C4-2B (cell line): Measurements from ENCODE around the gene LPP.

Experiments
- H3K27ac ChIP-seq: fragments of 450-650 bp; 2 replicates; pipeline ENCODE4 v1.5.1; 2017
- CTCF ChIP-seq: fragments of 450-650 bp; conservative IDR thresholded peaks from 2 replicates; pipeline ENCODE4 v1.5.1; 2017; ENCODE audit warnings: mild to moderate bottlenecking
- ZFX ChIP-seq: fragments of 450-650 bp; IDR thresholded peaks from 2 replicates; pipeline ENCODE4 v1.6.1; 2017

LPP gene

DNA sequence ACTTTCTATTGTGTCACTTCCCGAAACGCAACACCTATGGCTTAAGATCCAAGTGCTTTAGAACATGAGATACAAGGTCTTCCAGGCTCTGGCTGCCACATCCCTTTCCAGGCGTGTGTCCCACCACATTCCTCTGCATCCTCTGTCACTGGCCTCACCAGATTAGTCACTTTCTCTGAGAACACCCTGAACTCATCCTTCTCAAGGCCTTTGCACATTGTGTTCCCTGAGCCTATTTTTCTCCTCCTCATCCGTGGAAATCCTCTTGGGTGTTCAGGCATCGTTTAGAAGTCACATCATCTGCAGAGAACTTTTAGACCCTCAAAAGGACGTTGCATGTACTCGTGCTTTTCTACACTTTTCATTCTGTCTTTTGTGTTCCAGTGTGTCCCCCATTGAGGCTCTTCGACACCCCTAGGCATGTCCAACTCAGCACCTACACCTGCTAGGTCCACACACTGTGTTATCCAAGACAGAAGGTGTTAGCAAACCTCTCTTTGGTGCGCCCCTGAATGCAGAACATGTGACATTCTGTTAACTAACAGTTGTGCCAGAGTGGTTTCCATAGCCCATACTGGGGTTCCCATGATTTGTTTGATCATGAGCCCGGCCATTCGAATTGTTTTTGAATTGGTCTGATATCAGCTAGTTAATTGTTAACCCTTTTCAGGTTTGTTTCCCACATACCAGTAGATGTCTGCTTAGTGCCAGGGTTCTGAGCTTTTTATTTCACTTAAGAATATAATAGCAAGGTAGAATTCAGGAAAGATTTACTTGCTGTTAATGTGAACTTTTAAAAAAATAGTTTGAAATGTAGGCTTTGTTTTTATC, 67.2 kb downstream of the LPP start:
- H3K27ac ChIP-seq: no peak overlapping the region; the same call in 1 of the 2 replicates

DNA sequence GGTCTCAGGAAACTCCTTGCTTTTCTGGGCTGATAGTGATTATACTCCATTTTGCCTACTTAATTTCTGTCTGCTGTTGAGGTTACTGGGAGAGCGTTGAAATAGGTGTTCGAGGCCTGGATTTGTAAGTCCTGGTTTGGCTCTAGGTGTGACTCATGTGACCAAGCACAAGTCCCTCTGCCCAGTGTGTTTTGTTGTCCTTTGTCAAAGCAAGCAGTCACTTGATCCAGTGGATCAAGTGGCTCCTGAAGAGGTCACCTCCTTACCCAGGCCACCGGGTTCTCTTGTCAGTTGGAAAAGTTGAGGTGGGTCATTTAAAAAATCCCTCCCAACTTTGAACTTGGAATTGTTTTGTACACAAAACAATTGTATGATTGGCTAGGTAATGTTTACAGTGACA, 70.0 kb downstream of the LPP start:
- TF ChIP-seq CTCF (no peak), ZFX (no peak)
- H3K27ac ChIP-seq: no peak overlapping the region; the same call in 1 of the 2 replicates

More for the DNA sequence above, 67.2 kb downstream of the LPP start:
- TF ChIP-seq CTCF (no peak), ZFX (no peak)

- TF ChIP-seq CTCF: no peak
- no peak for TF ChIP-seq ZFX
- H3K27ac ChIP-seq: no peak overlapping the region
Measured at GRCh38 chr3:188227442-188227841, 73.5 kb downstream of the LPP start.

GRCh38 chr3:188229177-188229576, 75.2 kb downstream of the LPP start:
- TF ChIP-seq ZFX (no peak), CTCF (no peak)
- no peak overlapping the region for H3K27ac ChIP-seq

DNA sequence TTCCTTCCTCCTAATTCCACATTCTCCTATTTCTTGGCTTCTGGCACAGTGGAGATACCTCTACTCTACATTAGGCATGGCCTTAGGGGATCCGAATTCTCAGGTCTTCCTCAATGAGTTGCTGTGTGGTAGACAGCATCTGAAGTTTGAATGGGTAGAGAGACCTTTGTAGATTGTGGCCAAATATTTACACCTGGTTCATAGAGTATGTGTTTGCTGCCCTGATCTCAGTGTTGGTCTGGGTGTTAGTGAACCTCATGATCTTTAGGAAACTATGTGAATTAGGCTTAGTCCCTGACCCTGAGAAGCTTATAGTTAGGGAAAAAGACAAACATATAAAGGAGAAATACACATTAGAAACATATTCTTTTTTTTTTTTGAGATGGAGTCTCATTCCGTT, 75.8 kb downstream of the LPP start:
- H3K27ac ChIP-seq: no peak overlapping the region
- no peak for TF ChIP-seq CTCF
- no peak for TF ChIP-seq ZFX

- H3K27ac ChIP-seq: no peak overlapping the region
- TF ChIP-seq CTCF (no peak), ZFX (no peak)
Measured at GRCh38 chr3:188230962-188231361, 77.0 kb downstream of the LPP start.

DNA sequence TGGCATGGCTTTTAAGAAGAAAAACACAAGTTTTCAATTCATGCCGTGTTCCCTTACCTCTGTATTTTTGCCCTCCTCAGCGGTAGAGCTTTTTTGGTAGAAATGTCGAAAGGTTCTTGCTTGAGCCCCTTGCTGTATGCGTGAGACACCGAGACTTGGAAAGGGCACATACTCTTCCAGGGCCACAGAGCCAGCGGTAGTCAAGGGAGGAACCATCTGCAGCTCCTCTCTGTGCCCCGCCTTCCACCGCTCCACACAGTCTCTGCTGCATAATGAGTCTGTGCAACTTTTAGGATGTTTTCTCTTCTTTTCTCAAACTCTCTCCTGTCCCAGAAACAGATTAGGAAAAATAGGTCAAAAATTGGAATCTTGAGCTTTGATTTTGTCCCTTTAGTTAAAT, 77.5 kb downstream of the LPP start:
- no peak overlapping the region for H3K27ac ChIP-seq
- TF ChIP-seq CTCF (no peak), ZFX (no peak)
